Measurements from ENCODE around the gene NHSL2.

Gene NHSL2

DNA sequence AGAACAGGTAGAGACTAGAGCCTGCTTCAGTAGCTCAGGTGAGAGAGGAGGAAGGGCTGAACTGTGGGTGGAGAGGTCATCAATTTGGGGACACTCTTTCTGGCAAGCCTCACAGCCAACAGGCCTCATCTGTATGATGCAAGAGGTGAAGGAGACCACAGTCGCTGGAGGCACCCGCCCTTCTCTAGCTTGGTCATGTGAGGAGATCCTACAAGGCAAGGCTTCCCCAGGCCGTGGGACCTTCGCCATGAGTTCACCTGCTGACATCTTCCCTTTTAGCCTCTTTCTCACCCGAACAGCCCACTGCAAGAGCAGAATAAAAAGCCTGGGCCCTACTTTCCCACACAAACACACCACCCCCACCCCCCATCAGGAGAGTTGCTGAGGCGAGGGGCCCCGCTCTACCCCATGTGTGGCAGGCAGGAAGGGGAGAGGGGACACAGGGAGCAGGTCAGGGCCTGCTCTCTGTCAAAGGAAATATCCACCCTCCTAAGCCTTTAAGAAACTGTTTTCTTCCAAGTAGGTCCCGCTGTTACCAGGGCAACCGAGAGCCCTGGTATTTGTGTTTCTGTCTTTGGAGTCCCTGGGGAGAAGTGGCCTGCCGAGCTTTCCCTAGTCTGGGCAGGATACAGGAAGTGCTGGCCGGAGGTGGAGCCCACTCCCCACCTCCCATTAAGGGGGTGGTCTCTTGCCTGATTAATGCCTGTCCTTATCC, 213.0 kb downstream of the NHSL2 start:
- Histone ChIP-seq H3K4me3 (ENCODE audit: low read depth, low read length) (no peak overlapping the region), H3K36me3 (no peaks in the 10 kb centered on the region; the same call in 1 of the 2 replicates), H3K27me3 (ENCODE audit: insufficient read depth, low read depth, severe bottlenecking) (no peaks in the 10 kb centered on the region), H3K27ac (peak overlapping the region; percentile 81), H3K9me3 (ENCODE audit: severe bottlenecking) (no peaks in the 10 kb centered on the region)
- TF ChIP-seq, protein P1, sequence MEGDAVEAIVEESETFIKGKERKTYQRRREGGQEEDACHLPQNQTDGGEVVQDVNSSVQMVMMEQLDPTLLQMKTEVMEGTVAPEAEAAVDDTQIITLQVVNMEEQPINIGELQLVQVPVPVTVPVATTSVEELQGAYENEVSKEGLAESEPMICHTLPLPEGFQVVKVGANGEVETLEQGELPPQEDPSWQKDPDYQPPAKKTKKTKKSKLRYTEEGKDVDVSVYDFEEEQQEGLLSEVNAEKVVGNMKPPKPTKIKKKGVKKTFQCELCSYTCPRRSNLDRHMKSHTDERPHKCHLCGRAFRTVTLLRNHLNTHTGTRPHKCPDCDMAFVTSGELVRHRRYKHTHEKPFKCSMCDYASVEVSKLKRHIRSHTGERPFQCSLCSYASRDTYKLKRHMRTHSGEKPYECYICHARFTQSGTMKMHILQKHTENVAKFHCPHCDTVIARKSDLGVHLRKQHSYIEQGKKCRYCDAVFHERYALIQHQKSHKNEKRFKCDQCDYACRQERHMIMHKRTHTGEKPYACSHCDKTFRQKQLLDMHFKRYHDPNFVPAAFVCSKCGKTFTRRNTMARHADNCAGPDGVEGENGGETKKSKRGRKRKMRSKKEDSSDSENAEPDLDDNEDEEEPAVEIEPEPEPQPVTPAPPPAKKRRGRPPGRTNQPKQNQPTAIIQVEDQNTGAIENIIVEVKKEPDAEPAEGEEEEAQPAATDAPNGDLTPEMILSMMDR (IDR thresholded peaks at IDR 0.05; ENCODE audit: low read depth, low read length) = no peak
- peak; percentile 78 for DNase-seq

DNA sequence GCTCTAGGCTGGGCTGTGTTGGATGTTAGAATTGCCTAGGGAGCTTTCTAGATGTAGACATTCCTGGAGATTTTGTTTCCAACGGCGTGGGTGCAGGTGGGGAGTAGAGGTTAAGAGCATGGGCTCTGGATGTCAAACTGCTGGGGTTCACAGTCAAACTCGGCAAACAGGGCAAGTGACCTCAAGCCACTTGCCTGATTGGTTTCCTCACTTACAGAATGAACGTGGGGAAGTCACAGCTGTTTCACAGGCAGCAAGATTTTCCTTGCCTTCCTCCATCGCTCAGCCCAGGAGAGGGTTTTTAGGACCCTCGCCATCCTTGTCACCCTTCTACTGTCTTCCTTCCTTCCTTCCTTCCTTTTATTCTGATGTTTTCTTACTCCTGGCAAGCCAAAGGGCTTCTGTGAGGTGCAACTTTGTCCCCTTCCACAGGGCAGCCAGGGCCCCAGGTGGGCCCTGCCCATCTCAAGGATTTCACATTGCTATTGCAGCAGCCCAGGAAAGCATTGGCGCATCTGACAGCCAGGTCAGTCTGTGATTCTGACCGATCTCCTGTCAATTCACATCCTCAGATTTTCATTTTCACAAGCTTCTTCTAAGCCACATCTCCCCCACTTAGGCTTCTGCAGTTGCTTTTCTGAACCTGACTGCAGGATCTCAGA, 214.0 kb downstream of the NHSL2 start:
- no peak for DNase-seq
- Histone ChIP-seq H3K4me3 (ENCODE audit: low read depth, low read length) (no peak overlapping the region), H3K27ac (peak overlapping the region; percentile 81), H3K9me3 (ENCODE audit: severe bottlenecking) (no peaks in the 10 kb centered on the region), H3K27me3 (ENCODE audit: insufficient read depth, low read depth, severe bottlenecking) (no peaks in the 10 kb centered on the region), H3K36me3 (no peaks in the 10 kb centered on the region; the same call in 1 of the 2 replicates)
- TF ChIP-seq, protein P1 (IDR thresholded peaks at IDR 0.05; ENCODE audit: low read depth, low read length) = no peak

DNA sequence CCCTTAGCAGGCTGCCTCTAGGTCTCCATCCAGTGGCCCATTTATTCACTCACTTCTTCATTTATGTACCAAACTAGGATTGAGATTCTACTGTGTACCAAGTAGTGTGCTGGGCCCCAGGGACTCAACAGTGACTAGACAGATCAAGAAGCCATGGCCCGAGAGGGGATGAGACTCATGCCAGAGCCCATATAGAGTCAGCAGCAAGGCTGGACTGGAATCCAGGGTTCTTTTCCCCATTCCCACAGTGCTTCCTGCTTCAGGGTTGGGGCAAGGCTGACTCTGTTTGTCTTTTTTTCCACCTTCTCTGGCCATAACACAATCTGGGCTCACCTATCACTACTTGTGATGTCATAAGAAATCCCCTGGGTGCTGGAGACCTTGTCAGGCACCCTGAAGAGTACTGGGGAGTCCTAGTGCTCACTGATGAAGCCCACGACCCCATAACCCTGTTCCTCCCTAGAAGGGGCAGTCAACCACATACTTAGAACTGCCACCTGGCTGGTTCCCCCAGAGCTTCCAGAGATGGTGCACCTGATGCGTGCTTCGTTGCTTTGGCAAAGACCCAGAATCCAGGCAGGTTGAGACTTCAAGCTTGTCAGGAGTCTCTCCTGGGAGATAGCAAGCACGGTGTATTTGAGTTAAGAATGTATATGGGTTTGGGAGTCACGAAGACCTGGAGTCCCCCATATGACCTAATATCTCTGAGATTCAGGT, 214.8 kb downstream of the NHSL2 start:
- no peaks in the 10 kb centered on the region for H3K27me3 ChIP-seq (ENCODE audit: insufficient read depth, low read depth, severe bottlenecking)
- H3K27ac ChIP-seq = peak overlapping the region; percentile 76
- DNase-seq = no peak
- TF ChIP-seq, protein P1 (IDR thresholded peaks at IDR 0.05; ENCODE audit: low read depth, low read length) = no peak
- H3K4me3 ChIP-seq (ENCODE audit: low read depth, low read length) = no peak overlapping the region
- peaks cover 2% of the 10 kb centered on the region; the same call in 1 of the 2 replicates for H3K36me3 ChIP-seq
- H3K9me3 ChIP-seq (ENCODE audit: severe bottlenecking) = no peaks in the 10 kb centered on the region

DNA sequence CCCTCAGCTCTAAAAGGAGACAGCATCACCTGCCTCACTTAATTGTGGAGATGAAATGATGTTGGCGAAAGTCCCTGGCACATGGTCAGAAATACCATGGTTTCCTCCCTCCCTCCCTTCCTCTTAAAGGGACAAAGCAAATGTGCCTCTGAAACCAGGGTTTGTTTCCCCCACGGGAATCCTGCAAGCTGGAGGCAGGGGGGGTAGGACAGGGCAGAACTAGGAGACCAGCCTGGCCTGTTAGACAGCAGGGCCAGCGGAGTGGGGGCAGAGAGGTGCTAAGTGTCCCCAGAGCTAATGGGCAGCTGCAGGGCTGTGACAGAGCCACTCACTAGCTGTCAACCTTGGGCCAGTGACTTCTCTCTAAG, 215.4 kb downstream of the NHSL2 start:
- Histone ChIP-seq H3K36me3 (peaks cover 5% of the 10 kb centered on the region), H3K9me3 (ENCODE audit: severe bottlenecking) (no peaks in the 10 kb centered on the region), H3K4me3 (ENCODE audit: low read depth, low read length) (no peak overlapping the region), H3K27me3 (ENCODE audit: insufficient read depth, low read depth, severe bottlenecking) (no peaks in the 10 kb centered on the region), H3K27ac (peak overlapping the region; percentile 76)
- TF ChIP-seq, protein P1 (IDR thresholded peaks at IDR 0.05; ENCODE audit: low read depth, low read length) = no peak
- peak; percentile 77 for DNase-seq

DNA sequence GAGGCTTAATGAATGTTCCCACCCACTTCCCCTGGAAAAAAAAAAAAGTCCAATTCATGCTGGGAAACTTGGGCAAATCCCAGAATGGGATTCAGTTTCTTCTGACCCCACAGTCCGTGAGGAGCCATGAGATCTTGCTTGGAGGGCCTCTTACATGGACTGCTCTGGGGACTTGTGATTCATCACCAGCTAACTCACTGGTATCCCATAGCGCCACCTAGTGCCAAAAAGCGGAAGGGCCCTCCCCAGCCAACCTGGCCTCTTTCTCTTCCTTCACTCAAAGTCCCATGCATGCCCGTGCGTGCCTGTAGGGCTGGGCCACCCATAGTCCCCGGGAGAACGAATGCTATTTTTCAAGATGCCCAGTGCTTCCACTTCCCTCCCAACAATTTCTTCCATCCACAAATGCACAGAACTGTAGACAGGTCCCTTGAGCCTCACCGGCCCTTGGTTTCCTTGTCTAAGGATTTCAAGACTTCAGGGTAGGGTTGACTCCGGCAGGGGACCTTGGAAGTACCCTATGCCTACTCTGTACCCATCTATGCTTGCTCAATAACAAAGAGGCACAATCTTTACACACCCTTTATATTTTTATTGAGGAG, 216.0 kb downstream of the NHSL2 start:
- TF ChIP-seq, protein P1 (IDR thresholded peaks at IDR 0.05; ENCODE audit: low read depth, low read length) = peak; percentile 91
- H3K27me3 ChIP-seq (ENCODE audit: insufficient read depth, low read depth, severe bottlenecking) = no peaks in the 10 kb centered on the region
- DNase-seq = peak; percentile 96
- no peak overlapping the region for H3K4me3 ChIP-seq (ENCODE audit: low read depth, low read length)
- peaks cover 5% of the 10 kb centered on the region for H3K36me3 ChIP-seq
- H3K27ac ChIP-seq = peak overlapping the region; percentile 76
- H3K9me3 ChIP-seq (ENCODE audit: severe bottlenecking) = no peaks in the 10 kb centered on the region

Measured in WERI-Rb-1 (cell line).